Daoy (cell line): ENCODE measurements around the gene DNAJA3. TPM values are rescaled to one million over a fixed set of nuclear protein-coding genes. Genes with fewer than 3 reads are reported as not detected.

Experiments
- DNase-seq: peaks from one replicate; pipeline ENCODE4 v3.0.0-alpha.2; 2015; ENCODE audit warnings: low read depth
- total RNA-seq: library from RNA; depleted of rRNA; stranded (reverse); fragments of >200 nt; shearing (Covaris generic); gene quantifications from 2 replicates; pipeline ENCODE4 v1.2.3, GENCODE V29; 2014; rRNA removed

The DNAJA3 gene
- 54.8 and 73.9 TPM in 2 replicates for total RNA-seq

GRCh38 chr16:4425378-4426020, at the start of gene DNAJA3:
Gene DNAJA3 (plus strand): TSS chr16:4425868. CDS start chr16:4425882, 14 bp downstream.
- peak; percentile 95 for DNase-seq

GRCh38 chr16:4376126-4376892, 49.4 kb upstream of the DNAJA3 start:
- peak; percentile 71 for DNase-seq

GRCh38 chr16:4376893-4377572, 48.6 kb upstream of the DNAJA3 start:
- DNase-seq = peak; percentile 45

GRCh38 chr16:4377573-4378154, 48.0 kb upstream of the DNAJA3 start:
- no peak for DNase-seq

GRCh38 chr16:4378161-4378666, 47.5 kb upstream of the DNAJA3 start:
- peak; percentile 50 for DNase-seq

- DNase-seq = no peak
Observed at GRCh38 chr16:4378999-4379690, 46.5 kb upstream of the DNAJA3 start.

- no peak for DNase-seq
Observed at GRCh38 chr16:4380119-4381063, 45.3 kb upstream of the DNAJA3 start.

GRCh38 chr16:4381072-4381934, 44.4 kb upstream of the DNAJA3 start:
- DNase-seq = no peak

GRCh38 chr16:4381935-4382794, 43.5 kb upstream of the DNAJA3 start:
- DNase-seq = no peak

- DNase-seq = no peak
Observed at GRCh38 chr16:4382795-4383357, 42.8 kb upstream of the DNAJA3 start.

- no peak for DNase-seq
Observed at GRCh38 chr16:4383591-4384444, 41.9 kb upstream of the DNAJA3 start.

- DNase-seq = no peak
Observed at GRCh38 chr16:4384509-4384942, 41.1 kb upstream of the DNAJA3 start.

GRCh38 chr16:4385066-4385788, 40.4 kb upstream of the DNAJA3 start:
- DNase-seq = no peak

- no peak for DNase-seq
Observed at GRCh38 chr16:4385789-4386450, 39.7 kb upstream of the DNAJA3 start.

- DNase-seq = no peak
Observed at GRCh38 chr16:4386451-4386805, 39.2 kb upstream of the DNAJA3 start.
